Fibroblast of lung (primary cell): Measurements from ENCODE around the gene CDH12.

Source experiments
- EZH2 ChIP-seq: IDR thresholded peaks from 2 replicates; pipeline ENCODE4 v1.5.1; 2012; ENCODE audit warnings: low read length, control low read depth, mild to moderate bottlenecking; ENCODE audit errors: missing control alignments
- TF ChIP-seq, protein P1 (sequence below), 2 donors: IDR thresholded peaks in 1 of 2; conservative IDR thresholded peaks in 1 of 2; 1 replicate in 1 of 2; 2 replicates in 1 of 2; pipeline ENCODE4 v1.5.1; 2011 to 2012; ENCODE audit warnings: low read length in 2 of 2, control low read depth in 1 of 2, inconsistent platforms in 1 of 2, low read depth in 1 of 2, mild to moderate bottlenecking in 1 of 2

DNA sequence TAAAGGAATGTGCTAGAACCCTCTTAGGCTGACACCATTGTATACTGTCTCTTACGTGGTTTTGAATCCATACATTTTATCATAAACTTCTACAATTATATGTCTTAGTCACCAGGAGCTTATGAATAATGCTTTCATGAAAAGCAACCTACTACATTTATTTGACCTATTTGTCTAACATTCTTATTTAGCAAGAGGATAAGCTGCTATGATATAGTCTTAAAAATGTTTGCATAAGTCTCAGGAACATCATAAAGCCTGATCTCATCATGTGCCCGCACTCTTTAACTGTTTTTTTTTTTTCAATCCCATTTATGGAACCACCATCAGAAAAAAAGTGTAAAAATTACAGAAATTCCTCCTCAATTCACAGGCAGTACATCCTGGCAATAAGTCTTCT is 59.7 kb downstream of the CDH12 start:
- TF ChIP-seq, protein P1, sequence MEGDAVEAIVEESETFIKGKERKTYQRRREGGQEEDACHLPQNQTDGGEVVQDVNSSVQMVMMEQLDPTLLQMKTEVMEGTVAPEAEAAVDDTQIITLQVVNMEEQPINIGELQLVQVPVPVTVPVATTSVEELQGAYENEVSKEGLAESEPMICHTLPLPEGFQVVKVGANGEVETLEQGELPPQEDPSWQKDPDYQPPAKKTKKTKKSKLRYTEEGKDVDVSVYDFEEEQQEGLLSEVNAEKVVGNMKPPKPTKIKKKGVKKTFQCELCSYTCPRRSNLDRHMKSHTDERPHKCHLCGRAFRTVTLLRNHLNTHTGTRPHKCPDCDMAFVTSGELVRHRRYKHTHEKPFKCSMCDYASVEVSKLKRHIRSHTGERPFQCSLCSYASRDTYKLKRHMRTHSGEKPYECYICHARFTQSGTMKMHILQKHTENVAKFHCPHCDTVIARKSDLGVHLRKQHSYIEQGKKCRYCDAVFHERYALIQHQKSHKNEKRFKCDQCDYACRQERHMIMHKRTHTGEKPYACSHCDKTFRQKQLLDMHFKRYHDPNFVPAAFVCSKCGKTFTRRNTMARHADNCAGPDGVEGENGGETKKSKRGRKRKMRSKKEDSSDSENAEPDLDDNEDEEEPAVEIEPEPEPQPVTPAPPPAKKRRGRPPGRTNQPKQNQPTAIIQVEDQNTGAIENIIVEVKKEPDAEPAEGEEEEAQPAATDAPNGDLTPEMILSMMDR (conservative IDR thresholded peaks at IDR 0.05 in 1 of 2, IDR thresholded peaks at IDR 0.05 in 1 of 2; ENCODE audit: low read depth in 1 of 2, low read length in 2 of 2) = no peak
- TF ChIP-seq EZH2 = no peak
